ENCODE results near the gene CBR4.
"Not testable (repeated sequence)": the region's sequence is repeated elsewhere in the genome, so short reads cannot be mapped to it uniquely, and the experiment has no call there.

The CBR4 gene

DNA sequence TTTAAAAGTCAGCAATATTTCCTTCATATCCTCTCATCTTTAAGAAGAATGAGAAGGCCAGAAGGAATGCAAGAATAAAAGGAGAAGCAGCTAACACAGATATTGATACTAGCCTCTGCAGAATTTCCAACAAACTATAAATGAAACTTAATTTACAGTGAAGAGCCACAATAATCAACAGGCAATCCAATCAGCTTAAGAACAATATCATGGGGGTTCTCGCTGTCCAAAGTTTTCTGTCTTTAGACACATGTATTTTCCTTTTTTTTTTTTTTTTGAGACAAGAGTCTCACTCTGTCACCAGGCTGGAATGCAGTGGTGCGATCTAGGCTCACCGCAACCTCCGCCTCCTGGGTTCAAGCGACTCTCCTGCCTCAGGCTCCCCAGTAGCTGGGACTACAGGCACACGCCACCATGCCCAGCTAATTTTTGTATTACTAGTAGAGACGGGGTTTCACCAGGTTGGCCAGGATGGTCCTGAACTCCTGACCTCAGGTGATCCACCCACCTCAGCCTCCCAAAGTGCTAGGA, 17.0 kb downstream of the CBR4 start:
- FAIRE-seq, result not testable (repeated sequence)

DNA sequence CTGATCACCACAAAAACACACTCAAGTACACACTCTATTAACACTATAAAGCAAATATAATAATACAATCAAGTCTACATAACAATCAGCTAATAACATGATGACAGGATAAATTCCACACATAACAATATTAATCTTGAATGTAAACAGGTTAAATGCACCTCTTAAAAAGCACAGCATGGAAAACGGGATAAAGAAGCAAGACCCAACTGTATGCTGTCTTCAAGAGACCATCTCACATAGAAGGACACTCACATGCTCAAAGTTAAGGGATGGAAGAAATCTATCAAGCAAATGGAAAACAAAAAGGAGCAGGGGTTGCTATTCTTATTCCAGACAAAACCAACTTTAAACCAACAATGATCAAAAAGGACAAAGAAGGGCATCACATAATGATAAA, 28.1 kb downstream of the CBR4 start:
- FAIRE-seq, result no peak

GRCh38 chr4:168981460-168981859, 28.6 kb downstream of the CBR4 start:
- FAIRE-seq, result no peak

DNA sequence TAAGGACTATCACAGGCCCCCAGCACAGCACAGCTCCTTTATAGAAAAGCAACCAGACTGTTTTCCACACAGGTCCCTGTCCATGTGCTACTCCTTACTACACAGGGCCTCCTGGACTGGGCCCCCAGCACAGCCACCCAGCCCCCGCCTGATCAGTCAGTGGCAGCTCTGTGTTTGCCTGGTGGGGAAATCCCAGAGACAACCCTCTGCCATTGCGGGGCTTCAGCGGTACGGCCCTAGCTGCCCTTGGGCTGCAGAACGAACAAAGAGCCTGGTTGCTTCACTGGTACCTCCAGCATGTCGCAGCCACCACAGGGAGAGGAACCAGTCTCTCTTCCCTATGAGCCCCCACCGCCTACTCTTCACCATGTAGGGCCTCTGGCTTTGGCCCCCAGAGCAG, 30.7 kb downstream of the CBR4 start:
- no peak for FAIRE-seq

DNA sequence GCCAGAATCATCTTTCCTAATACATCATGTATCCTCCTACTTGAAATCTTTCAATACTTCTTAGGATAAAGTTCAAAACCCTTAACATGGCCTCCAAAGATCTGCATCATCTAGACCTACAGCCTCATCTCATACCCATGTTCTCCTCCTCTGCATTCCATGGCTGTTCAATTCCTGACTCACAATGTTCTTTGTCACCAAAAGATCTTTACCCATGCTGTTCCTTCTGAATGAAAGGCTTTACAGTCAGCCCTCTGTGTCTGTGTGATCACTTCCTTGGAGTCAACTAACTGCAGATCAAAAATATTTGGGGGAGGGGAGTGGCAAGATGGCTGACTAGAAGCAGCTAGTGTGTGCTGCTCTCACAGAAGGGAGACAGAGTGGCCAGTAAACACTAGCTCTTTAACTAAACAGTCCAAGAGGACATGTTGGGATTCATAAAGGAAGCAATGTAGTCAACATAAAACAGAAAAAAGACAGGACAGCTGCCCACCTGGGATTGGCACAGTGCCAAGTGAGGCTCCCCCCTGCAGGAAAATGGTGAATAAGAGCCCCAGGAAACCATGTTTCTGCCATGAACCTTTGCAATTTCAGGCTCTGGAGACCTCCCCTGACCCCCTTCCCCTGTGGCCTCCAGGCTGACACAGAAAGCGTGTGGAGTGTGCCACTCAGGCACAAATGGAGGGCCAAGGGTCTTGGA, 31.9 kb downstream of the CBR4 start:
- no peak for FAIRE-seq

GRCh38 chr4:168972596-168972995, 37.5 kb downstream of the CBR4 start:
- no peak for FAIRE-seq

DNA sequence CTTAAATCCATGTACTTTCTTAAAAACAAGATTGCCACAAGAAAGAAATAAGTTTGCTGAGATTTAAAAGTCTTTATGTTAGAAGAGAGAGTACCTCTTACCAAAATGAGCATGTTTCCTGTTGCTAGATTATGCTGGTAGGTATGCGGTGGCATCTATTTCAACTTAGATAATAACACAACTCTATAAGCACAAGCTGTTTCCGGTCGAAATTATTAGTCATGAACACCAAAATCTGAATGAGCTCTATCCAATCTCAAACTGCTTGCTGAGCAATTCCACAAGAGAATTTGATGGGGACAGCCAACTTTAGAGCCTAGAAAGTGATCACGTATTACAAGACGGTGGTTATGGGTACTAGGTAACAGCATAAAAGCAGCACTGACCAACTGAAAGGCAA, 49.3 kb downstream of the CBR4 start:
- no peak for FAIRE-seq

- no peak for FAIRE-seq
Observed at GRCh38 chr4:168955674-168956073, 54.4 kb downstream of the CBR4 start.

- FAIRE-seq, result not testable (repeated sequence)
Observed at GRCh38 chr4:168952821-168953246, 57.2 kb downstream of the CBR4 start.

- FAIRE-seq, result no peak
Observed at GRCh38 chr4:168945291-168945690, 64.8 kb downstream of the CBR4 start.

DNA sequence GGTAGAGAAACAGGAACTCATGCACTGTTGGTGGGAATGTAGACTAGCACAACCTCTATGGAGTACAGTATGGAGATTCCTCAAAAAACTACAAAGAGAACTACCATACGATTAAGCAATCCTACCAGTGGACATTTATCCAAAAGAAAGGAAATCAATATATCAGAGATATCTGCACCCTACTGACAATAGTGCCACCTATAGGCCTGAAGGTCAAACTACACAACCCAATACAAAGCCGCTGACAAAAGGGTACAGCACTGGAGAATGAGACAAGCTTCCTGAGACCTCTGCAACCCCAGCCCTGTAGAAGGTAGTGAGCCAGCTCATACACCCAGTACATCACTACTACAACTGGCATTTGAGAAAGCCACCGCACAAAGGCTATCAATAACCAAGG, 67.1 kb downstream of the CBR4 start:
- FAIRE-seq, result no peak

All from G401.6 (cell line).